Placental pericyte (primary cell): Measurements from ENCODE around the gene ATOH1. TPM values are rescaled to one million over a fixed set of nuclear protein-coding genes. Genes with fewer than 3 reads are reported as not detected.

Experiments
- small RNA-seq: library from RNA; depleted of rRNA; stranded (forward); fragments of <200 nt; gene quantifications from one replicate; pipeline ENCODE3, GENCODE V24; 2012; ENCODE audit warnings: low replicate concordance
- total RNA-seq: library from RNA; depleted of rRNA; stranded (reverse); fragments of >200 nt; gene quantifications from 2 replicates; pipeline ENCODE4 v1.2.3, GENCODE V29; 2012

ATOH1 gene
- total RNA-seq = not detected in 2 replicates

GRCh38 chr4:93828332-93828994 lies at the start of gene ATOH1:
TSS of gene ATOH1 (plus strand) at chr4:93828753. CDS start at chr4:93828927, 174 bp downstream.

Small RNA genes lying within 50 kb of the gene (small RNA-seq; reads per million reads assigned to genes)
- gene RNA5SP164 = not detected
